SK-N-SH treated with all-trans-retinoic acid at 6 μM for 48 hours (cell line): ENCODE results near the gene RPGRIP1L.

Experiments
- ATAC-seq: fragments of 200-7000 bp; cut with Tn5 transposase; 3 replicates; pipeline ENCODE4 v1.9.1; 2020; ENCODE audit warnings: mild to moderate bottlenecking, moderate library complexity
- ARNTL ChIP-seq: fragments of 450-650 bp; formaldehyde crosslinking; IDR thresholded peaks from 2 replicates; pipeline ENCODE4 v1.5.0; 2020; ENCODE audit warnings: low read depth, mild to moderate bottlenecking, moderate library complexity, borderline replicate concordance
- BACH2 ChIP-seq: fragments of 250-450 bp; sonication (Bioruptor Pico); IDR thresholded peaks from 2 replicates; pipeline ENCODE4 v1.9.0; 2021; ENCODE audit warnings: mild to moderate bottlenecking, borderline replicate concordance
- ESRRG ChIP-seq: fragments of 250-450 bp; sonication (Bioruptor Pico); IDR thresholded peaks from 2 replicates; pipeline ENCODE4 v1.6.1; 2021; ENCODE audit warnings: mild to moderate bottlenecking
- GLIS3 ChIP-seq: fragments of 250-450 bp; sonication (Bioruptor Pico); IDR thresholded peaks from 2 replicates; pipeline ENCODE4 v1.5.0; 2020; ENCODE audit warnings: mild to moderate bottlenecking, moderate library complexity
- ISL1 ChIP-seq: fragments of 250-450 bp; sonication (Bioruptor Pico); IDR thresholded peaks from 2 replicates; pipeline ENCODE4 v2.1.2; 2022; ENCODE audit warnings: mild to moderate bottlenecking, moderate library complexity
- OSR1 ChIP-seq: fragments of 250-450 bp; sonication (Bioruptor Pico); IDR thresholded peaks from 2 replicates; pipeline ENCODE4 v1.8.0; 2022; ENCODE audit warnings: moderate library complexity, mild to moderate bottlenecking, inconsistent platforms
- PPARA ChIP-seq: fragments of 250-450 bp; sonication (Bioruptor Pico); IDR thresholded peaks from 2 replicates; pipeline ENCODE4 v1.5.0; 2020; ENCODE audit warnings: mild to moderate bottlenecking, borderline replicate concordance
- SNAI2 ChIP-seq: fragments of 250-450 bp; sonication (Bioruptor Pico); IDR thresholded peaks from 2 replicates; pipeline ENCODE4 v1.5.0; 2020; ENCODE audit warnings: mild to moderate bottlenecking, moderate library complexity
- TOX ChIP-seq: fragments of 250-450 bp; sonication (Bioruptor Pico); IDR thresholded peaks from 2 replicates; pipeline ENCODE4 v1.8.0; 2021; ENCODE audit warnings: mild to moderate bottlenecking, moderate library complexity, borderline replicate concordance
- ZC3H10 ChIP-seq: fragments of 250-450 bp; sonication (Bioruptor Pico); IDR thresholded peaks from 2 replicates; pipeline ENCODE4 v1.5.1; 2021; ENCODE audit warnings: mild to moderate bottlenecking, moderate library complexity
- ZFP3 ChIP-seq: fragments of 250-450 bp; sonication (Bioruptor Pico); IDR thresholded peaks from 2 replicates; pipeline ENCODE4 v1.5.0; 2020; ENCODE audit warnings: mild to moderate bottlenecking, moderate library complexity
- ZFP30 ChIP-seq: fragments of 450-650 bp; formaldehyde crosslinking; IDR thresholded peaks from 2 replicates; pipeline ENCODE4 v1.5.0; 2022; ENCODE audit warnings: mild to moderate bottlenecking, moderate library complexity
- ZNF565 ChIP-seq: fragments of 450-650 bp; formaldehyde crosslinking; conservative IDR thresholded peaks from 2 replicates; pipeline ENCODE4 v1.5.0; 2020; ENCODE audit warnings: low read depth, mild to moderate bottlenecking, moderate library complexity
- ZNF70 ChIP-seq: fragments of 450-650 bp; formaldehyde crosslinking; IDR thresholded peaks from 2 replicates; pipeline ENCODE4 v1.5.0; 2020; ENCODE audit warnings: mild to moderate bottlenecking, moderate library complexity
- ZNF8 ChIP-seq: fragments of 450-650 bp; formaldehyde crosslinking; IDR thresholded peaks from 2 replicates; pipeline ENCODE4 v1.5.0; 2020; ENCODE audit warnings: mild to moderate bottlenecking, moderate library complexity
- TF ChIP-seq, protein P1 (sequence below): fragments of 250-450 bp; sonication (Bioruptor Pico); IDR thresholded peaks from 2 replicates; pipeline ENCODE4 v1.8.0; 2021; ENCODE audit warnings: low read depth, mild to moderate bottlenecking, moderate library complexity, borderline replicate concordance
- TF ChIP-seq, protein P2 (sequence below): fragments of 250-450 bp; sonication (Bioruptor Pico); IDR thresholded peaks from 2 replicates; pipeline ENCODE4 v1.5.0; 2020; ENCODE audit warnings: mild to moderate bottlenecking, moderate library complexity
- TF ChIP-seq, protein P3 (sequence below): fragments of 250-450 bp; sonication (Bioruptor Pico); IDR thresholded peaks from 2 replicates; pipeline ENCODE4 v1.5.1; 2020; ENCODE audit warnings: low read depth, mild to moderate bottlenecking, moderate library complexity
- TF ChIP-seq, protein P4 (sequence below): fragments of 250-450 bp; sonication (Bioruptor Pico); IDR thresholded peaks from 2 replicates; pipeline ENCODE4 v1.5.1; 2021; ENCODE audit warnings: mild to moderate bottlenecking, moderate library complexity

Gene RPGRIP1L

DNA sequence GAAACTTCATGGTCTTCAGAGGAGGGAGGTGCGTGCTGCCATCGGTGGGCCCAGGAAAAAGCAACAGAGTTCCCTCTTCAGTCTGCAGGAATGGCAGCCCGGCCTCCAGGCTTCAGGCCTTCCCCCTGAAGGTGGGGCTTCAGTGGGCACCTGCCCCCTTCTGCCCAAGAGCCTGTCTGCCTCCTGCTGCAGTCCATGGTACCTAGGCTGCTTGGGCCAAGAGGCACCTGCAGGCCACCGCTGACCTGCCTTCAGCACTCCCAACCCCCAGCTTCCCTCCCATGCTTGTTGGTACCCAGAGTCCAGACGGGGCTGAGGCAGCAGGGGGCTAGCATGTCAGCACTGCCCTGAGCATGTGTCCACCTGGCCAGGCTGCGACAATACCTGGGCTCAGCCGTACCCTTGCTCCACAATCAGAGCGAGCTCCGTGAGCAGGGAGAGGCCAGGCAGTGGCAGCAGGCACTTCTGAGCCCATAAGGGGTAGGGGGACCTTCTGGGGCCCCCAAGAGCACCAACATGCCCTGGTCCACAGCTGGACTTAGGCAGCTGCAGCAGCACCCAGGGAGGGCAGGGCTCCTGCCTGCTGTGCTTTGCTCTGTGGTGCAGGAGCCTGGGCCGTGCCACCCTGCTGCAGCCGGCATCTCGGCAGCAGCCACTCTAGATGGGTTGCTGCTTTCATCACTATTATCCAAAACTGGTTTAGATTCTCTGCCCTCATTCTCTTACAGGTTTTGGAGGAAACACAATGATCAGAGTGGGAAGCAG is 123.4 kb downstream of the RPGRIP1L start:
- no peak for ATAC-seq
- TF ChIP-seq ZNF8 (no peak), ESRRG (no peak), ZC3H10 (CRISPR knock-in tag) (no peak)
- TF ChIP-seq, protein P1, sequence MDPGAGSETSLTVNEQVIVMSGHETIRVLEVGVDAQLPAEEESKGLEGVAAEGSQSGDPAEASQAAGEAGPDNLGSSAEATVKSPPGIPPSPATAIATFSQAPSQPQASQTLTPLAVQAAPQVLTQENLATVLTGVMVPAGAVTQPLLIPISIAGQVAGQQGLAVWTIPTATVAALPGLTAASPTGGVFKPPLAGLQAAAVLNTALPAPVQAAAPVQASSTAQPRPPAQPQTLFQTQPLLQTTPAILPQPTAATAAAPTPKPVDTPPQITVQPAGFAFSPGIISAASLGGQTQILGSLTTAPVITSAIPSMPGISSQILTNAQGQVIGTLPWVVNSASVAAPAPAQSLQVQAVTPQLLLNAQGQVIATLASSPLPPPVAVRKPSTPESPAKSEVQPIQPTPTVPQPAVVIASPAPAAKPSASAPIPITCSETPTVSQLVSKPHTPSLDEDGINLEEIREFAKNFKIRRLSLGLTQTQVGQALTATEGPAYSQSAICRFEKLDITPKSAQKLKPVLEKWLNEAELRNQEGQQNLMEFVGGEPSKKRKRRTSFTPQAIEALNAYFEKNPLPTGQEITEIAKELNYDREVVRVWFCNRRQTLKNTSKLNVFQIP (CRISPR knock-in tag) = no peak

DNA sequence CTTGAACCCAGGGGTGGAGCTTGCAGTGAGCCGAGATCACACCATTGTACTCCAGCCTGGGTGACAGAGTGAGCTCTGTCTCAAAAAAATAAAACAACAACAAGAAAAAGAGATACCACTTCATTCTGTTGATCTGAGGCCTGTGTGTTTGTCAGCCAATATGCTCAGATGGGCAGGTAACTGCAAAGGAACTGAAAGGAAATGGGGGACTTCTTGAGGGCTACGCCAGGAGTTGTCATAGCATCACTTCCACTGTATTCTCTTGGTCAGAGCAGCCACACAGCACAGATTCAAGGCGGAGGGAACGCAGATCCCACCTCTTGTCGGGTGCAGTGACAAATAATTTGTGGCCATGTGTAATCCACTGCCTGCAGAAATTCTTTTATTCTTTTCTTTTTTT is 126.8 kb downstream of the RPGRIP1L start:
- no peak for TF ChIP-seq SNAI2
- no peak for TF ChIP-seq ZFP3 (CRISPR knock-in tag)
- TF ChIP-seq, protein P1 (CRISPR knock-in tag) = no peak
- no peak for TF ChIP-seq BACH2 (CRISPR knock-in tag)
- TF ChIP-seq OSR1 = no peak
- ATAC-seq = no peak

DNA sequence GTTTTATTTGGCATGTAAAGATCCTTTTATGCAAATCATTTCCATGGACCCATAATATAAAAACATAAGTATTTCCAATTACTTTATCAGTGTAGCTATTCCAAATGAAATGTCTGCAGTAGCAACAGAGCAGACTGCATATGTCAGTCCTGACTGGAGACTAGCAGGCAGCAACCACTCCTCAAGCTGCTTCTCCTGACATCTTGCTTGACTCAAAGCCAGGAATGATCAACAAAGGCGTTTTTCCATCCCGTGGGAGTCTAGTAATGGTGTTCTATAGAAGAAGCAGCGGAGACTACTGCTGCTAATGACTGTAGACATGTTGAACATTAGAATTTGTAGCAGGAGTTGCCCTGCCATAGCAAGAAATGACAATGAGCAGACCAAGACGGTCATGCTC is 127.4 kb downstream of the RPGRIP1L start:
- TF ChIP-seq, protein P1 (CRISPR knock-in tag) = no peak
- TF ChIP-seq ZNF565 (no peak), GLIS3 (CRISPR knock-in tag) (no peak), TOX (no peak), ZNF70 (CRISPR knock-in tag) (no peak), ZFP3 (CRISPR knock-in tag) (no peak), ARNTL (CRISPR knock-in tag) (no peak), ZFP30 (no peak), ISL1 (CRISPR knock-in tag) (no peak), OSR1 (no peak), ZNF8 (no peak), BACH2 (CRISPR knock-in tag) (no peak), PPARA (CRISPR knock-in tag) (no peak)
- TF ChIP-seq, protein P2, sequence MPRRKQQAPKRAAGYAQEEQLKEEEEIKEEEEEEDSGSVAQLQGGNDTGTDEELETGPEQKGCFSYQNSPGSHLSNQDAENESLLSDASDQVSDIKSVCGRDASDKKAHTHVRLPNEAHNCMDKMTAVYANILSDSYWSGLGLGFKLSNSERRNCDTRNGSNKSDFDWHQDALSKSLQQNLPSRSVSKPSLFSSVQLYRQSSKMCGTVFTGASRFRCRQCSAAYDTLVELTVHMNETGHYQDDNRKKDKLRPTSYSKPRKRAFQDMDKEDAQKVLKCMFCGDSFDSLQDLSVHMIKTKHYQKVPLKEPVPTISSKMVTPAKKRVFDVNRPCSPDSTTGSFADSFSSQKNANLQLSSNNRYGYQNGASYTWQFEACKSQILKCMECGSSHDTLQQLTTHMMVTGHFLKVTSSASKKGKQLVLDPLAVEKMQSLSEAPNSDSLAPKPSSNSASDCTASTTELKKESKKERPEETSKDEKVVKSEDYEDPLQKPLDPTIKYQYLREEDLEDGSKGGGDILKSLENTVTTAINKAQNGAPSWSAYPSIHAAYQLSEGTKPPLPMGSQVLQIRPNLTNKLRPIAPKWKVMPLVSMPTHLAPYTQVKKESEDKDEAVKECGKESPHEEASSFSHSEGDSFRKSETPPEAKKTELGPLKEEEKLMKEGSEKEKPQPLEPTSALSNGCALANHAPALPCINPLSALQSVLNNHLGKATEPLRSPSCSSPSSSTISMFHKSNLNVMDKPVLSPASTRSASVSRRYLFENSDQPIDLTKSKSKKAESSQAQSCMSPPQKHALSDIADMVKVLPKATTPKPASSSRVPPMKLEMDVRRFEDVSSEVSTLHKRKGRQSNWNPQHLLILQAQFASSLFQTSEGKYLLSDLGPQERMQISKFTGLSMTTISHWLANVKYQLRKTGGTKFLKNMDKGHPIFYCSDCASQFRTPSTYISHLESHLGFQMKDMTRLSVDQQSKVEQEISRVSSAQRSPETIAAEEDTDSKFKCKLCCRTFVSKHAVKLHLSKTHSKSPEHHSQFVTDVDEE = no peak
- TF ChIP-seq, protein P3, sequence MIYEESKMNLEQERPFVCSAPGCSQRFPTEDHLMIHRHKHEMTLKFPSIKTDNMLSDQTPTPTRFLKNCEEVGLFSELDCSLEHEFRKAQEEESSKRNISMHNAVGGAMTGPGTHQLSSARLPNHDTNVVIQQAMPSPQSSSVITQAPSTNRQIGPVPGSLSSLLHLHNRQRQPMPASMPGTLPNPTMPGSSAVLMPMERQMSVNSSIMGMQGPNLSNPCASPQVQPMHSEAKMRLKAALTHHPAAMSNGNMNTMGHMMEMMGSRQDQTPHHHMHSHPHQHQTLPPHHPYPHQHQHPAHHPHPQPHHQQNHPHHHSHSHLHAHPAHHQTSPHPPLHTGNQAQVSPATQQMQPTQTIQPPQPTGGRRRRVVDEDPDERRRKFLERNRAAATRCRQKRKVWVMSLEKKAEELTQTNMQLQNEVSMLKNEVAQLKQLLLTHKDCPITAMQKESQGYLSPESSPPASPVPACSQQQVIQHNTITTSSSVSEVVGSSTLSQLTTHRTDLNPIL (CRISPR knock-in tag) = no peak
- TF ChIP-seq, protein P4, sequence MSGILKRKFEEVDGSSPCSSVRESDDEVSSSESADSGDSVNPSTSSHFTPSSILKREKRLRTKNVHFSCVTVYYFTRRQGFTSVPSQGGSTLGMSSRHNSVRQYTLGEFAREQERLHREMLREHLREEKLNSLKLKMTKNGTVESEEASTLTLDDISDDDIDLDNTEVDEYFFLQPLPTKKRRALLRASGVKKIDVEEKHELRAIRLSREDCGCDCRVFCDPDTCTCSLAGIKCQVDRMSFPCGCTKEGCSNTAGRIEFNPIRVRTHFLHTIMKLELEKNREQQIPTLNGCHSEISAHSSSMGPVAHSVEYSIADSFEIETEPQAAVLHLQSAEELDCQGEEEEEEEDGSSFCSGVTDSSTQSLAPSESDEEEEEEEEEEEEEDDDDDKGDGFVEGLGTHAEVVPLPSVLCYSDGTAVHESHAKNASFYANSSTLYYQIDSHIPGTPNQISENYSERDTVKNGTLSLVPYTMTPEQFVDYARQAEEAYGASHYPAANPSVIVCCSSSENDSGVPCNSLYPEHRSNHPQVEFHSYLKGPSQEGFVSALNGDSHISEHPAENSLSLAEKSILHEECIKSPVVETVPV (CRISPR knock-in tag) = no peak
- ATAC-seq = no peak
